SK-N-SH (cell line): ENCODE results near the gene BCL11A. TPM values are rescaled to one million over a fixed set of nuclear protein-coding genes. Genes with fewer than 3 reads are reported as not detected.
A peak's percentile ranks its signal among the peaks of the same experiment; 100 is the strongest.

ENCODE experiments used
- CTCF ChIA-PET: fragments of 300-600, 350-600 bp; formaldehyde crosslinking; extraction: SDS; loops from one replicate; lab custom pipeline; 2021; lab: Yijun Ruan, JAX
- POLR2A ChIA-PET: fragments of 350-600 bp; sonication (Branson Sonifier 250); formaldehyde crosslinking; extraction: SDS; loops from one replicate; lab custom pipeline; 2020; ENCODE audit warnings: antibody characterized with exemption, inconsistent platforms; lab: Yijun Ruan, JAX
- DNase-seq: peaks from one replicate; pipeline ENCODE4 v3.0.0; 2012
- H2AFZ ChIP-seq: fragments of 200-600 bp; sonication (generic); 2 replicates; pipeline ENCODE4 v1.8.1; 2016; ENCODE audit warnings: antibody characterized with exemption, mild to moderate bottlenecking, low read depth
- H3F3A ChIP-seq: fragments of 200-600 bp; sonication (generic); replicated peaks from 2 replicates; pipeline ENCODE3; 2016; ENCODE audit warnings: antibody characterized with exemption, mild to moderate bottlenecking; ENCODE audit not compliant: insufficient read depth
- H3K27ac ChIP-seq, 2 experiments: fragments of 200-500 bp in 1 of 2; fragments of 200-600 bp in 1 of 2; sonication (Bioruptor generic) in 1 of 2; sonication (generic), shearing (Covaris generic) in 1 of 2; 2 replicates each; pipeline versions ENCODE4 v1.5.1 to v1.6.1; 2014 to 2016; ENCODE audit warnings: low read depth in 2 of 2, inconsistent platforms in 1 of 2, low read length in 1 of 2, mild to moderate bottlenecking in 1 of 2, mixed read lengths in 1 of 2
- H3K27me3 ChIP-seq: fragments of 200-600 bp; sonication (generic), shearing (Covaris generic); 2 replicates; pipeline ENCODE4 v1.6.1; 2016; ENCODE audit warnings: mixed run types; ENCODE audit not compliant: insufficient read depth
- H3K36me3 ChIP-seq, 2 experiments: fragments of 200-500 bp in 1 of 2; fragments of 200-600 bp in 1 of 2; sonication (Bioruptor generic) in 1 of 2; sonication (generic) in 1 of 2; replicated peaks in 1 of 2; 2 replicates each; pipeline versions ENCODE3 to v1.5.1; 2014 to 2016; ENCODE audit warnings: low read length in 1 of 2, mild to moderate bottlenecking in 1 of 2; ENCODE audit not compliant: insufficient read depth in 2 of 2, control insufficient read depth in 1 of 2
- H3K4me1 ChIP-seq, 2 experiments: fragments of 200-500 bp in 1 of 2; fragments of 200-600 bp in 1 of 2; sonication (Bioruptor generic) in 1 of 2; sonication (generic), shearing (Covaris generic) in 1 of 2; 2 replicates each; pipeline versions ENCODE4 v1.5.1 to v1.6.1; 2014 to 2016; ENCODE audit warnings: low read depth in 1 of 2, low read length in 1 of 2, mixed run types in 1 of 2; ENCODE audit not compliant: insufficient read depth in 2 of 2, control insufficient read depth in 1 of 2
- H3K4me2 ChIP-seq: fragments of 200-600 bp; sonication (generic), shearing (Covaris generic); 2 replicates; pipeline ENCODE4 v1.6.1; 2017; ENCODE audit warnings: mixed run types
- H3K4me3 ChIP-seq, 2 experiments: fragments of 200-500 bp in 1 of 2; fragments of 200-600 bp in 1 of 2; sonication (Bioruptor generic) in 1 of 2; sonication (generic), shearing (Covaris generic) in 1 of 2; 2 replicates each; pipeline versions ENCODE4 v1.5.1 to v1.8.1; 2014 to 2016; ENCODE audit warnings: low read depth in 2 of 2, inconsistent platforms in 1 of 2, low read length in 1 of 2, mild to moderate bottlenecking in 1 of 2, mixed read lengths in 1 of 2, moderate library complexity in 1 of 2
- H3K79me2 ChIP-seq: fragments of 200-600 bp; sonication (generic); 2 replicates; pipeline ENCODE4 v1.8.1; 2017; ENCODE audit warnings: mild to moderate bottlenecking; ENCODE audit not compliant: insufficient read depth
- H3K9ac ChIP-seq: fragments of 200-600 bp; sonication (generic); 2 replicates; pipeline ENCODE4 v1.6.1; 2017; ENCODE audit warnings: mixed run types
- H3K9me2 ChIP-seq: fragments of 200-600 bp; sonication (generic); 2 replicates; pipeline ENCODE4 v1.6.1; 2017; ENCODE audit warnings: mixed run types
- H3K9me3 ChIP-seq: fragments of 200-600 bp; sonication (generic); 2 replicates; pipeline ENCODE4 v1.6.1; 2017; ENCODE audit warnings: mixed run types, mild to moderate bottlenecking, moderate library complexity
- H4K20me1 ChIP-seq: fragments of 200-600 bp; sonication (generic); 2 replicates; pipeline ENCODE4 v1.6.1; 2017; ENCODE audit warnings: mild to moderate bottlenecking, mixed run types; ENCODE audit not compliant: insufficient read depth
- CHD2 ChIP-seq: fragments of 150-350 bp; IDR thresholded peaks from 2 replicates; pipeline ENCODE4 v1.6.1; 2018; ENCODE audit warnings: low read length; ENCODE audit not compliant: partially characterized antibody
- CTCF ChIP-seq: fragments of 200-600 bp; sonication (generic); IDR thresholded peaks from 2 replicates; pipeline ENCODE4 v1.6.1; 2017; ENCODE audit warnings: antibody characterized with exemption, mild to moderate bottlenecking, moderate library complexity
- ELF1 ChIP-seq: IDR thresholded peaks from 2 replicates; pipeline ENCODE4 v1.4.0; 2012
- EP300 ChIP-seq, 2 experiments: IDR thresholded peaks; 2 replicates each; pipeline versions ENCODE4 v1.4.0 to v1.6.1; 2012; ENCODE audit warnings: borderline replicate concordance in 1 of 2, low read depth in 1 of 2, low read length in 1 of 2
- EZH2phosphoT487 ChIP-seq: fragments of 200-600 bp; sonication (generic); IDR thresholded peaks from 2 replicates; pipeline ENCODE4 v1.6.1; 2017; ENCODE audit warnings: low read depth, mixed run types, mild to moderate bottlenecking, antibody characterized with exemption, moderate library complexity, borderline replicate concordance
- FOXJ3 ChIP-seq: sonication (generic); formaldehyde crosslinking; IDR thresholded peaks from 2 replicates; pipeline ENCODE4 v1.5.1; 2020; ENCODE audit warnings: mild to moderate bottlenecking, missing genetic modification reagents
- GABPA ChIP-seq: IDR thresholded peaks from 2 replicates; pipeline ENCODE4 v1.4.0; 2012; ENCODE audit warnings: low read depth, mild to moderate bottlenecking
- MAX ChIP-seq: IDR thresholded peaks from 2 replicates; pipeline ENCODE4 v1.4.0; 2012; ENCODE audit warnings: low read depth
- MEF2A ChIP-seq: IDR thresholded peaks from 2 replicates; pipeline ENCODE4 v1.4.0; 2012; ENCODE audit warnings: low read depth, borderline replicate concordance
- MXI1 ChIP-seq: IDR thresholded peaks from 2 replicates; pipeline ENCODE4 v1.6.1; 2012; ENCODE audit warnings: mild to moderate bottlenecking, low read depth, low read length, improper control_type of control experiment
- PBX3 ChIP-seq: IDR thresholded peaks from 2 replicates; pipeline ENCODE4; 2012
- POLR2AphosphoS5 ChIP-seq: IDR thresholded peaks from 2 replicates; pipeline ENCODE4 v1.6.1; 2012; ENCODE audit warnings: low read depth, low read length
- RAD21 ChIP-seq: IDR thresholded peaks from 2 replicates; pipeline ENCODE4 v1.6.1; 2012; ENCODE audit warnings: mild to moderate bottlenecking, low read length
- RCOR1 ChIP-seq: fragments of 150-350 bp; IDR thresholded peaks from 2 replicates; pipeline ENCODE4 v1.6.1; 2017; ENCODE audit warnings: antibody characterized with exemption, low read length
- RFX5 ChIP-seq: IDR thresholded peaks from 2 replicates; pipeline ENCODE4 v1.6.1; 2012; ENCODE audit warnings: mild to moderate bottlenecking, improper control_type of control experiment, low read length
- RXRA ChIP-seq: IDR thresholded peaks from 2 replicates; pipeline ENCODE4 v1.4.0; 2012; ENCODE audit warnings: low read depth, mild to moderate bottlenecking, borderline replicate concordance
- SIN3A ChIP-seq: IDR thresholded peaks from 2 replicates; pipeline ENCODE4 v1.6.1; 2012; ENCODE audit warnings: low read depth, mild to moderate bottlenecking, low read length, moderate library complexity, borderline replicate concordance
- TAF1 ChIP-seq: IDR thresholded peaks from 2 replicates; pipeline ENCODE4 v1.6.1; 2012; ENCODE audit warnings: low read depth, mild to moderate bottlenecking, low read length, moderate library complexity, borderline replicate concordance
- TCF12 ChIP-seq: IDR thresholded peaks from 2 replicates; pipeline ENCODE4 v1.4.0; 2012
- TEAD4 ChIP-seq: IDR thresholded peaks from 2 replicates; pipeline ENCODE4 v1.4.0; 2012; ENCODE audit warnings: mild to moderate bottlenecking, borderline replicate concordance; ENCODE audit not compliant: insufficient read depth
- ZBTB33 ChIP-seq: IDR thresholded peaks from 2 replicates; pipeline ENCODE4 v1.4.0; 2012; ENCODE audit warnings: low read depth, borderline replicate concordance
- WGBS: methylation state at CpG from one replicate; pipeline ENCODE4 v1.1.6; 2017; ENCODE audit warnings: low lambda C conversion rate; 5-methylcytosine and 5-hydroxymethylcytosine counted together
- polyA plus RNA-seq, 3 experiments: library from polyadenylated mRNA; depleted of rRNA; stranded (reverse); fragments of >200 nt; gene quantifications; 2 replicates each; pipeline ENCODE4 v1.2.3, GENCODE V29; 2012

The BCL11A gene
- polyA plus RNA-seq, 1 of the 3 experiments (the other 2 are of a cell fraction): 1.9 TPM

GRCh38 chr2:60555066-60555782, 1.8 kb upstream of the BCL11A start:
- H3K27me3 ChIP-seq: peaks cover 37% of the 10 kb centered on the region
- H3K79me2 ChIP-seq: peaks cover 21% of the 10 kb centered on the region
- H3K27ac ChIP-seq: peak overlapping the region in 1 of 2 experiments; percentile 46; a peak in 1 of 4 replicates
- H3K4me2 ChIP-seq: peak overlapping the region; percentile 91
- peaks cover 9% of the 10 kb centered on the region for H3F3A ChIP-seq
- DNase-seq: peak; percentile 73
- WGBS: 2% methylated on average over 42 of the region's 43 CpGs
- peaks cover 6 to 29% of the 10 kb centered on the region in 2 experiments; a peak in 1 of 4 replicates for H3K4me1 ChIP-seq
- H3K4me3 ChIP-seq: peak overlapping the region; percentile 75 to 91
- no peaks in the 10 kb centered on the region for H3K9me3 ChIP-seq
- H2AFZ ChIP-seq: peak overlapping the region; percentile 90
- peak overlapping the region; percentile 55; the same call in 1 of the 2 replicates for H3K9ac ChIP-seq
- H3K9me2 ChIP-seq: no peaks in the 10 kb centered on the region
- ChIA-PET POLR2A (no interaction called here), CTCF (interaction anchor here (0.7 to 18.8 kb wide), 7 partner anchors 10 to 1792 kb away, joined by 3 to 324 read pairs (median 5); no protein-coding TSS in a partner anchor)
- H3K36me3 ChIP-seq: no peaks in the 10 kb centered on the region
- TF ChIP-seq MAX (peak; percentile 41; the same call in 1 of the 2 replicates), SIN3A (peak; percentile 71; the same call in 1 of the 2 replicates), CTCF (peak; percentile 56), RAD21 (peak; percentile 49), EZH2phosphoT487 (no peak), RFX5 (no peak)
- no peaks in the 10 kb centered on the region for H4K20me1 ChIP-seq

GRCh38 chr2:60554646-60555065, 1.2 kb upstream of the BCL11A start:
- Histone ChIP-seq H3K4me3 (peak overlapping the region; percentile 75 to 91), H3F3A (peaks cover 9% of the 10 kb centered on the region), H3K4me2 (peak overlapping the region; percentile 91), H3K27ac (peak overlapping the region in 1 of 2 experiments; percentile 46; a peak in 1 of 4 replicates), H3K79me2 (peaks cover 21% of the 10 kb centered on the region), H3K4me1 (peaks cover 6 to 32% of the 10 kb centered on the region in 2 experiments; a peak in 1 of 4 replicates), H3K9me3 (no peaks in the 10 kb centered on the region)
- CTCF ChIA-PET: interaction anchor here (1.8 kb wide), 1 partner anchor 12 kb away, joined by 6 read pairs; no protein-coding TSS in a partner anchor
- DNase-seq: peak; percentile 52
- TF ChIP-seq POLR2AphosphoS5 (no peak), ELF1 (no peak), PBX3 (no peak), MEF2A (no peak), EZH2phosphoT487 (no peak), TCF12 (no peak), ZBTB33 (no peak), RXRA (no peak), MAX (no peak), EP300 (IDR thresholded peaks at IDR 0.05; ENCODE audit: borderline replicate concordance in 1 of 2, low read depth in 1 of 2, low read length in 1 of 2) (no peak), RCOR1 (no peak), CHD2 (no peak), GABPA (no peak), FOXJ3 (CRISPR knock-in tag) (no peak), MXI1 (no peak), TEAD4 (no peak), TAF1 (no peak), RAD21 (no peak), SIN3A (no peak)
- TF ChIP-seq, all 33 proteins: peak for 0
- Histone ChIP-seq H3K27me3 (peaks cover 32% of the 10 kb centered on the region), H3K36me3 (no peaks in the 10 kb centered on the region), H4K20me1 (no peaks in the 10 kb centered on the region), H2AFZ (peak overlapping the region; percentile 90), H3K9ac (peak overlapping the region; percentile 55; the same call in 1 of the 2 replicates), H3K9me2 (no peaks in the 10 kb centered on the region)
- 0% methylated on average over 24 of the region's 28 CpGs for WGBS
- POLR2A ChIA-PET: no interaction called here
